ENCODE results near the gene ACTG1. TPM values are rescaled to one million over a fixed set of nuclear protein-coding genes. Genes with fewer than 3 reads are reported as not detected.

The ACTG1 gene
- total and polyA plus RNA-seq, 2 donors (not counting 1 experiment from before 2014, with no cell fraction given) = 803 to 1,677 TPM

GRCh38 chr17:81558115-81558468, 45.5 kb upstream of the ACTG1 start:
- no peak for TF ChIP-seq CTCF (IDR thresholded peaks at IDR 0.05)
- TF ChIP-seq EZH2 (IDR thresholded peaks at IDR 0.05; ENCODE audit: borderline replicate concordance, insufficient read depth, low read depth, low read length, poor library complexity, severe bottlenecking) = no peak
- Histone ChIP-seq H3K79me2 (ENCODE audit: control insufficient read depth, insufficient read depth, low read length) (peaks cover 26% of the 10 kb centered on the region), H4K20me1 (ENCODE audit: control insufficient read depth, insufficient read depth, low read length, poor library complexity, severe bottlenecking) (no peaks in the 10 kb centered on the region), H3K36me3 (replicated peaks in 1 of 2; ENCODE audit: control extremely low read depth in 1 of 2, control insufficient read depth in 1 of 2, extremely low read depth in 1 of 2, insufficient read depth in 2 of 2, low read length in 1 of 2) (peaks cover 0 to 31% of the 10 kb centered on the region in 2 experiments), H3K4me2 (replicated peaks; ENCODE audit: low read depth, low read length, poor library complexity, severe bottlenecking) (no peak overlapping the region), H3K9ac (ENCODE audit: low read length) (no peak overlapping the region), H3K4me1 (ENCODE audit: control insufficient read depth in 2 of 2, insufficient read depth in 2 of 2, low read length in 2 of 2) (peaks cover 41 to 55% of the 10 kb centered on the region in 2 donors), H3K27me3 (replicated peaks in 1 of 4; ENCODE audit: control extremely low read depth in 1 of 4, control insufficient read depth in 3 of 4, insufficient read depth in 4 of 4, low read length in 3 of 4) (no peaks in the 10 kb centered on the region), H3K27ac (ENCODE audit: low read length in 2 of 2) (no peak overlapping the region), H3K4me3 (ENCODE audit: control extremely low read depth in 1 of 5, extremely low read depth in 1 of 5, insufficient read depth in 1 of 5, low read depth in 2 of 5, low read length in 4 of 5) (no peak overlapping the region), H3K9me3 (ENCODE audit: control extremely low read depth in 1 of 3, control insufficient read depth in 2 of 3, insufficient read depth in 1 of 3, low read length in 2 of 3) (no peaks in the 10 kb centered on the region), H2AFZ (ENCODE audit: insufficient read depth, low read depth, low read length, poor library complexity, severe bottlenecking) (no peak overlapping the region)
- DNase-seq = no peak
- no peaks in the 10 kb centered on the region for H3K27me3 Mint-ChIP-seq
- H3K4me1 Mint-ChIP-seq = peaks cover 44% of the 10 kb centered on the region
- intact Hi-C loops (cut with micrococcal nuclease) = no loop called here
- no peaks in the 10 kb centered on the region for H3K9me3 Mint-ChIP-seq (ENCODE audit: insufficient read depth)
- CTCF ChIA-PET = interaction anchor here (1.6 to 1.8 kb wide), 2 partner anchors 20 to 39 kb away, joined by 4 to 5 read pairs; no protein-coding TSS in a partner anchor
- no peak for ATAC-seq (ENCODE audit: low read depth)
- WGBS (ENCODE audit: insufficient coverage) = 98% methylated on average over 11 of the region's 12 CpGs
- POLR2A ChIA-PET = interaction anchor here (1.4 kb wide), 1 partner anchor 40 kb away, joined by 3 read pairs; no protein-coding TSS in a partner anchor
- H3K27ac Mint-ChIP-seq = no peak overlapping the region
- H3K4me3 Mint-ChIP-seq = peak overlapping the region; percentile 10

DNA sequence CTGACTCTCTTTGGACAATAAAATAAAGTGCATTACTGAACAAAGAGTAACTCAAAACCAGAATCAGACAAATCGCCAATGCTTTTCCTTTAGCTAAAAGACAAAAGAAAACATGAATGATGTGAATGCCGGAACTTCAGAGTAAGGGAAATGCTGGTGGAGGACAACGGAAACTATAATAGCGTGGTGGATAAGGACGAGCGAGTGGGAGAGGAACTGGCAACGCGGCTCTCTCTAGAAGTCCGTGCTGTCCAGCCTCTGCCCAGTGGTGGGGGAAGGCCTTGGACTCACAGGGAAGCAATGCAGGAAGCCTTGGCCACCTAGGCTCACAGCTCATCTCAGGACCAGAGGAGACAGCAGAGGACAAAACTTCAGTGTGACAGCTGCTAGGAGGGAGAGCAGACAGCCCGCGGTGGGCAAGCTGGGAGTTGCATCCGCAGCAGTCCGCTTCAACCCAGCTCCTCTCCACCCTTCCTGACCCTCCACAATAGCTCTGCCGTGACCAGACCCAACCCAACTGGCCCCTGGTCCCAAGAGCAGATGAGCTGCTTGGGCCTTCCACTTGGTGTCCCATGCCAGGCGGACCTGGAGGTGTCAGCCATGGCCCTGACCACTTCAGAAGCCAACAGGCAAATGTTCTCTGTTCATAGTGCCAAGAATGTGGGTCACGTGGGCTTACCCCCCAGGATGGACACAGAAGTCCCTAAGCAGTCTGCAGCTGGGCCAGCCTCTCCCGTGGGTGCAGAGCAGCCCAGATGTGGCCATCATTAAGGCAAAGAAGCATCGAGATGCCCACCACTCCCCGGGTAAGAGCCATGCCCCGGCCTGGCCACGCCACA, 44.9 kb upstream of the ACTG1 start:
- DNase-seq = no peak
- H4K20me1 ChIP-seq (ENCODE audit: control insufficient read depth, insufficient read depth, low read length, poor library complexity, severe bottlenecking) = peaks cover 4% of the 10 kb centered on the region
- CTCF ChIA-PET = interaction anchor here (1.6 to 1.8 kb wide), 2 partner anchors 20 to 39 kb away, joined by 4 to 5 read pairs; no protein-coding TSS in a partner anchor
- H3K4me1 Mint-ChIP-seq = peaks cover 42% of the 10 kb centered on the region
- no peaks in the 10 kb centered on the region for H3K27me3 ChIP-seq (replicated peaks in 1 of 4; ENCODE audit: control extremely low read depth in 1 of 4, control insufficient read depth in 3 of 4, insufficient read depth in 4 of 4, low read length in 3 of 4)
- no peak overlapping the region for H3K4me3 ChIP-seq (ENCODE audit: control extremely low read depth in 1 of 5, extremely low read depth in 1 of 5, insufficient read depth in 1 of 5, low read depth in 2 of 5, low read length in 4 of 5)
- no peaks in the 10 kb centered on the region for H3K27me3 Mint-ChIP-seq
- H3K27ac ChIP-seq (ENCODE audit: low read length in 2 of 2) = no peak overlapping the region
- whole genome bisulfite sequencing (ENCODE audit: insufficient coverage) = 94% methylated on average over 20 of the region's 21 CpGs
- peaks cover 26% of the 10 kb centered on the region for H3K79me2 ChIP-seq (ENCODE audit: control insufficient read depth, insufficient read depth, low read length)
- H2AFZ ChIP-seq (ENCODE audit: insufficient read depth, low read depth, low read length, poor library complexity, severe bottlenecking) = no peak overlapping the region
- no peak overlapping the region for H3K4me2 ChIP-seq (replicated peaks; ENCODE audit: low read depth, low read length, poor library complexity, severe bottlenecking)
- no peaks in the 10 kb centered on the region for H3K9me3 Mint-ChIP-seq (ENCODE audit: insufficient read depth)
- peak overlapping the region; percentile 10 for H3K4me3 Mint-ChIP-seq
- H3K9me3 ChIP-seq (ENCODE audit: control extremely low read depth in 1 of 3, control insufficient read depth in 2 of 3, insufficient read depth in 1 of 3, low read length in 2 of 3) = no peaks in the 10 kb centered on the region
- ATAC-seq (ENCODE audit: low read depth) = no peak
- intact Hi-C loops (cut with micrococcal nuclease) = no loop called here
- H3K36me3 ChIP-seq (replicated peaks in 1 of 2; ENCODE audit: control extremely low read depth in 1 of 2, control insufficient read depth in 1 of 2, extremely low read depth in 1 of 2, insufficient read depth in 2 of 2, low read length in 1 of 2) = peaks cover 0 to 31% of the 10 kb centered on the region in 2 experiments
- H3K4me1 ChIP-seq (ENCODE audit: control insufficient read depth in 2 of 2, insufficient read depth in 2 of 2, low read length in 2 of 2) = peaks cover 37 to 49% of the 10 kb centered on the region in 2 donors
- POLR2A ChIA-PET = interaction anchor here (0.6 to 1.4 kb wide), 2 partner anchors 41 to 297 kb away, joined by 3 to 6 read pairs; no protein-coding TSS in a partner anchor
- H3K27ac Mint-ChIP-seq = no peak overlapping the region
- H3K9ac ChIP-seq (ENCODE audit: low read length) = no peak overlapping the region
- no peak for TF ChIP-seq EZH2 (IDR thresholded peaks at IDR 0.05; ENCODE audit: borderline replicate concordance, insufficient read depth, low read depth, low read length, poor library complexity, severe bottlenecking)
- no peak for TF ChIP-seq CTCF (IDR thresholded peaks at IDR 0.05)

All from B cell (primary cell).